ENCODE measurements around the gene SGTA.

Gene SGTA

DNA sequence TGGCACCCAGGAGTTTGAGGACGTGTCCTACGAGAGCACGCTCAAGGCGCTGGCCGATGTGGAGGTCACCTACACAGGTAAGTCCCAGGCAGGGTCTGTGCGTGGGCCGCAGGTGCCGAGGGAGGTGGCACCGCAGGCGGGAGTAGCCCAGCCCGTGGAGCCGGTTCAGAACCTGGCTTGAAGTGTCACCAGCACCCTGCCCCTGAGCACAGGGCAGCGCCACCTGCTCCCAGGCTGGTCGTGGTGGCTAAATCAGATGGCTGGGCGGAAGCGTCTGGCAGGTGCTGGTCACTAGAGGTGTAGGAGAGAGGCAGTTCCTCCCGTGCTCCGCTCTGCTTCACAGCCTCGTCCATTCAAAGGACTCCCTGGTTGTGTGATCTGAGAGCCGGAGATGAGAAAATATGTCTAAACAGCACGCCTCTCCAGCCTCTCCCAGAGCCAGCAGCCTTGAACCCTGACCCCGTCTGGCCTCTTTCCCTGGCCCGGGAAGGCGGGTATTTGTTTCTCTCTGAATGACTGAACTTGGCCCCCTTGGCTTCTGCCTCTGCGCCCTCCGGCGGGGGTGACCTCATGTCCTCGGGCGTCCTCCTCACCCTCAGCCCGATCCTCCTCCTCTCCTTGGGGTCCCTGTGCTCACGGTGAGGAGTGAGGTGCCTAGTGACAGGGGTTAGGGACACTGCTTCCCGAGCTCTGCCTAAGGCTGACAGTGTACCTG lies 7.6 kb upstream of the SGTA start:
- TF ChIP-seq, protein P1, sequence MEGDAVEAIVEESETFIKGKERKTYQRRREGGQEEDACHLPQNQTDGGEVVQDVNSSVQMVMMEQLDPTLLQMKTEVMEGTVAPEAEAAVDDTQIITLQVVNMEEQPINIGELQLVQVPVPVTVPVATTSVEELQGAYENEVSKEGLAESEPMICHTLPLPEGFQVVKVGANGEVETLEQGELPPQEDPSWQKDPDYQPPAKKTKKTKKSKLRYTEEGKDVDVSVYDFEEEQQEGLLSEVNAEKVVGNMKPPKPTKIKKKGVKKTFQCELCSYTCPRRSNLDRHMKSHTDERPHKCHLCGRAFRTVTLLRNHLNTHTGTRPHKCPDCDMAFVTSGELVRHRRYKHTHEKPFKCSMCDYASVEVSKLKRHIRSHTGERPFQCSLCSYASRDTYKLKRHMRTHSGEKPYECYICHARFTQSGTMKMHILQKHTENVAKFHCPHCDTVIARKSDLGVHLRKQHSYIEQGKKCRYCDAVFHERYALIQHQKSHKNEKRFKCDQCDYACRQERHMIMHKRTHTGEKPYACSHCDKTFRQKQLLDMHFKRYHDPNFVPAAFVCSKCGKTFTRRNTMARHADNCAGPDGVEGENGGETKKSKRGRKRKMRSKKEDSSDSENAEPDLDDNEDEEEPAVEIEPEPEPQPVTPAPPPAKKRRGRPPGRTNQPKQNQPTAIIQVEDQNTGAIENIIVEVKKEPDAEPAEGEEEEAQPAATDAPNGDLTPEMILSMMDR (IDR thresholded peaks at IDR 0.05; ENCODE audit: low read depth, low read length), result no peak

DNA sequence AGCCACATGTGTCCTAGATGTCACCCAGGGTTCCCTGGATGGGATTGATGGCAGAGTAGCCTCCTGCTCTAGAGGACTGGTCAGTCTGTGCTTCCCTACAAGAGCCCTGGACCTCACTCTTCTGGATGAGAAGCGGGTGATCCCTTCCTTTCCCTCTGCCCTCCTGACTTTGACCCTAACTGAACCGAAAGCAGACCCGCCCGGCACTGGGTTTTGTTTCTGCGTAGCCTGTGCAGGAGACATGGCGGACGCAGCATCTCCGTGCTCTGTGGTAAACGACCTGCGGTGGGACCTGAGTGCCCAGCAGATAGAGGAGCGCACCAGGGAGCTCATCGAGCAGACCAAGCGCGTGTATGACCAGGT lies 7.1 kb upstream of the SGTA start:
- TF ChIP-seq, protein P1 (IDR thresholded peaks at IDR 0.05; ENCODE audit: low read depth, low read length), result no peak
- H3K4me3 ChIP-seq (ENCODE audit: low read depth, low read length), result no peak overlapping the region

More for the DNA sequence above, 7.6 kb upstream of the SGTA start:
- H3K4me3 ChIP-seq (ENCODE audit: low read depth, low read length), result no peak overlapping the region

DNA sequence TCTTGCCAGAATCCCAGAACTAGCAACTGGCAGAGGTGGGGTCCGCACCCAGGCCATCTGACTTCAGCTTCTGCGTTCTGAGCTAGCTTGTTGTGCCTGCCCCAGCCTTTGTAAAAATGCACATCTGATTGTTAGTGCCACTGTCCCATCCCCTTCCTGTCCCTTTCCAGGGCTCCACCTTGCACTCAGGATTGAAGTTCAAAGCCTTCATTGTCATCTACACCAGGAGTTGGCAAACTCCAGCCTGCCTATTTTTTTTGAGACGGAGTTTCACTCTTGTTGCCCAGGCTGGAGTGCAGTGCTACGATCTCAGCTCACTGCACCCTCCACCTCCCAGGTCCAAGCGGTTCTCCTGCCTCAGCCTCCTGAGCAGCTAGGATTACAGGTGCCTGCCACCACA lies 5.2 kb upstream of the SGTA start:
- H3K4me3 ChIP-seq (ENCODE audit: low read depth, low read length), result no peak overlapping the region
- TF ChIP-seq, protein P1 (IDR thresholded peaks at IDR 0.05; ENCODE audit: low read depth, low read length), result no peak

DNA sequence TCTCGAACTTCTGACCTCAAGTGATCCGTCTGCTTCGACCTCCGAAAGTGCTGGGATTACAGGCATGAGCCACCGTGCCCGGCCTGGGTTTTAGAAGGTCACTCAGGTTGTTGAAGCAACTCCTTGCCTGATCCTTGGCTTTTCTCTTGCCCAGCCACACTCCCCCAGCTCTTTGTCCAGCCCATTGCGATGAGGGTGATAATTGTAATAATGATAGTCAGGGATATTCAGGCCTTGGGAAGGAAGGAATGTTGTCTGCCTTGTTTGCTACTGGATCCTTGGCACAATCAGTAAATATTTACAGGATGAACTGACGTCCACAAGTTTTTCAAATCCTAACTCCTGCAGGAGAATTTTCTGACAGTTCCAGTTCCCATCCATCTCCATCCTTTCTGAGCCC lies 4.0 kb upstream of the SGTA start:
- TF ChIP-seq, protein P1 (IDR thresholded peaks at IDR 0.05; ENCODE audit: low read depth, low read length), result no peak
- no peak overlapping the region for H3K4me3 ChIP-seq (ENCODE audit: low read depth, low read length)

DNA sequence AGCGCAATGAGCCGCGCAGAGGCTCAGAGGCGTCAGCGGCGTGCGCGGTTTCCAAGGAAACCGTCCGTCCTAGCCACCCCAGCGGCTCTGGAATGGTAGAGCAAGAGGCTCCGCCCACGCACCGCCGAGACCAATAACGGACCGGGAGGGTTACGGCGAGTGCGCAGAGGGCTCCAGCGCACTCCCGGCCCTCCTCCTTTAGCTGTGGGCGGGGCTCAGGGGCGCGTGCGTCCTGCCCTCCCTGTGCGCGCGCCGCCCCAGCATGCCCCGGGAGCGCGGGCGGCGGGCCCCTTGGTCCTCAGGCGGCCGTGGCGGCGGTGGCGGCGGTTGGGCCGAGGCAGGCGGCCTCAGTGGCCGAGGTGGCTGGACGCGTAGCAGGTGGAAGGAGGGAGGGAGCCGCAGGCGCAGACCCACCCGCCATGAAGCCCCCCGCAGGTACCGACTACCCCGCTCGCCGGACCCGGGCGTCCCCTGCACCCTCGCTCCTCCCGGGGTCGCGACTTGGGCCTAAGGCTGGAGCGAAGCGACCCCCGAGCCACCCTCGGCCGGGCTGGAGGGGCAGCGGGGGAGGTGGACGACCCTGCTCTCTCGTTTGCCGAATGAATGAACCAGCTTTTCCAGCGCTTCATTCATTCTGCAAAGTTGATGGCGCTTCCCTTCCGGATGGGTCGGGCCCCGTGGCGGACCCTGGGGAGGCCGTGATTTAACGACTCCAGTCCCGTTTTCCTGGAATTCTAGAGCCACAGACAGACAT lies 2.3 kb upstream of the SGTA start, which contains the start of gene THOP1:
TSS of gene THOP1 (plus strand) at position 260 of the 754 bp plus-strand sequence. CDS start at position 420, 160 bp downstream.
- peak within 1 kb of the TSS; percentile 95 for H3K4me3 ChIP-seq (ENCODE audit: low read depth, low read length)
- TF ChIP-seq, protein P1 (IDR thresholded peaks at IDR 0.05; ENCODE audit: low read depth, low read length), result no peak

DNA sequence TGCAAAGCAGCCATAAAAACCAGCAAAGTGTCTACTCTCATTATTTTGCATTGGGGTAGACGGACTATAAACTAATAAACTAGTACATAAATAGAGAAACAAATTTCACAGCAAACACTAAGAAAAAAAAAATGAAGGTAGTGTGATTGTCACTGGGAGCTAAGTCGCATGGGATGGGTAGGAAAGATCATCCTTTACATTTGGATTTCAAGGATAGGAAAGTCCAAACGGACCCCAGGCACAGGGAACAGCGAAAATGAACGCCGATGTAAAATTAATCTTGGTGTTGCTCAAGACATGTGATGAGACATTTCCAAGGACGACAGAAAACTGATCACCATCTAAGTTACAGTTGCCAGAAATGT lies 690 bp upstream of the SGTA start:
- no peak overlapping the region for H3K4me3 ChIP-seq (ENCODE audit: low read depth, low read length)
- TF ChIP-seq, protein P1 (IDR thresholded peaks at IDR 0.05; ENCODE audit: low read depth, low read length), result no peak

DNA sequence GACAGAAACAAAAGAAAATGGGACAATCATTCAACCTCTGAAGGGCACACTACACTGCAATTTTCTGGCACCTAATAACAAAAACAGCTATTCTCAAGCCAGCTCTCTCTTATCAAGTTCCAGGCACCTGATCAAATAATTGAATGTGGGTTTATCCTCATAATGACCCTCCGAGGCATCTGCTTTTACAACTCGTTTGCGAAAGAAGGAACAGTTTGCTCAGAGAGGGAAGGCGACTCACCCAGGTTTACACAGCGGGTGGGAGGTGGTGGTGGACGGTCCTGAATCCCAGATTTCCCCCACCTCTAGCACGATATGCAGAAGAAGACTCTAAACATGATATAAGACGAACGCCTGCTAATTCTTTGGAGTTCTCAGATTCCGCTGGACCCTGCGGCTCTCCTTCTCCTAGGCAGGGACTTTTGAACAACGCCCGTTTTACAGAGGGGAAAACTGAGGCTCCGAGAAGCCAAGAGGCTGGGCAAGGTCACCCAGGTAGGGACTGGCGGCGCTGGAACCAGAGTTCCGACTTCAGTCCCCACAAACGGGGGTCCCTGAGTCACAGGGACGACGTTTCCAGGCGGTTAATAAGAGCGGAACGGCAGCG lies 641 bp downstream of the SGTA start:
- TF ChIP-seq, protein P1 (IDR thresholded peaks at IDR 0.05; ENCODE audit: low read depth, low read length), result no peak

More for the DNA sequence above, 641 bp downstream of the SGTA start:
- peak overlapping the region; percentile 99 for H3K4me3 ChIP-seq (ENCODE audit: low read depth, low read length)
